Measurements from ENCODE around the gene KREMEN1.

The KREMEN1 gene

GRCh38 chr22:29195118-29195963, 122.5 kb downstream of the KREMEN1 start:
- no peak for DNase-seq

GRCh38 chr22:29195964-29196666, 123.3 kb downstream of the KREMEN1 start:
- DNase-seq, result no peak

GRCh38 chr22:29197096-29197495, 124.3 kb downstream of the KREMEN1 start:
- DNase-seq, result no peak

GRCh38 chr22:29198240-29198639, 125.4 kb downstream of the KREMEN1 start:
- no peak for DNase-seq

- no peak for DNase-seq
Observed at GRCh38 chr22:29199702-29200400, 127.0 kb downstream of the KREMEN1 start.

GRCh38 chr22:29200901-29201300, 128.1 kb downstream of the KREMEN1 start:
- DNase-seq, result no peak

GRCh38 chr22:29201782-29202181, 128.9 kb downstream of the KREMEN1 start:
- DNase-seq, result no peak

GRCh38 chr22:29202212-29203192, 129.7 kb downstream of the KREMEN1 start:
- DNase-seq, result peak; percentile 33 to 40

- no peak for DNase-seq
Observed at GRCh38 chr22:29203488-29204454, 130.9 kb downstream of the KREMEN1 start.

- no peak for DNase-seq
Observed at GRCh38 chr22:29204455-29205183, 131.8 kb downstream of the KREMEN1 start.

- no peak for DNase-seq
Observed at GRCh38 chr22:29205252-29205593, 132.4 kb downstream of the KREMEN1 start.

GRCh38 chr22:29205594-29206371, 132.9 kb downstream of the KREMEN1 start, which contains the start of gene EMID1:
TSS of gene EMID1 (plus strand) at chr22:29205896. CDS start at chr22:29206039, 143 bp downstream.
- no peak for DNase-seq

GRCh38 chr22:29206372-29207242, 133.8 kb downstream of the KREMEN1 start:
- no peak for DNase-seq

- DNase-seq, result no peak
Observed at GRCh38 chr22:29207243-29207550, 134.4 kb downstream of the KREMEN1 start.

- no peak for DNase-seq
Observed at GRCh38 chr22:29207562-29208501, 135.0 kb downstream of the KREMEN1 start.

- no peak for DNase-seq
Observed at GRCh38 chr22:29208502-29208862, 135.6 kb downstream of the KREMEN1 start.

GRCh38 chr22:29208879-29209623, 136.2 kb downstream of the KREMEN1 start:
- no peak for DNase-seq

Measured in CD4-positive, alpha-beta T cell treated with Interferon alpha-2 for 1 hour (primary cell).